MM.1S (cell line): Measurements from ENCODE around the gene CA10.

ENCODE experiments used
- DNase-seq: peaks from one replicate; pipeline ENCODE4 v3.0.0-alpha.2; 2015
- H2AFZ ChIP-seq: fragments of 300-600 bp; sonication (generic); 2 replicates; pipeline ENCODE4 v1.6.0; 2016; ENCODE audit warnings: antibody characterized with exemption, low read length
- H3F3A ChIP-seq: fragments of 300-600 bp; sonication (generic); 2 replicates; pipeline ENCODE4 v1.6.1; 2016; ENCODE audit warnings: mild to moderate bottlenecking, antibody characterized with exemption, low read length, moderate library complexity, mixed read lengths; ENCODE audit not compliant: insufficient read depth
- H3K27ac ChIP-seq: fragments of 300-600 bp; sonication (generic); 2 replicates; pipeline ENCODE4 v1.5.1; 2016; ENCODE audit warnings: mild to moderate bottlenecking, low read length
- H3K27me3 ChIP-seq: fragments of 300-600 bp; sonication (generic); replicated peaks from 2 replicates; pipeline ENCODE4 v1.6.0; 2016; ENCODE audit warnings: low read length; ENCODE audit not compliant: insufficient read depth
- H3K36me3 ChIP-seq: fragments of 300-600 bp; sonication (generic); replicated peaks from 2 replicates; pipeline ENCODE4 v1.6.1; 2016; ENCODE audit warnings: mild to moderate bottlenecking, low read length, mixed read lengths; ENCODE audit not compliant: insufficient read depth
- H3K4me1 ChIP-seq: fragments of 300-600 bp; sonication (generic); 2 replicates; pipeline ENCODE4 v1.6.1; 2016; ENCODE audit warnings: low read length, mixed read lengths
- H3K4me2 ChIP-seq: fragments of 300-600 bp; sonication (generic); 2 replicates; pipeline ENCODE4 v1.6.0; 2016; ENCODE audit warnings: low read depth, low read length
- H3K4me3 ChIP-seq: fragments of 300-600 bp; sonication (generic); 2 replicates; pipeline ENCODE4 v1.5.1; 2016; ENCODE audit warnings: low read length, mixed read lengths
- H3K79me2 ChIP-seq: fragments of 300-600 bp; sonication (generic); 2 replicates; pipeline ENCODE4 v1.6.1; 2016; ENCODE audit warnings: mixed run types, low read length, mixed read lengths
- H3K9ac ChIP-seq: fragments of 300-600 bp; sonication (generic); 2 replicates; pipeline ENCODE4 v1.6.1; 2016; ENCODE audit warnings: low read length, mixed read lengths
- H3K9me2 ChIP-seq: fragments of 300-600 bp; sonication (generic); replicated peaks from 2 replicates; pipeline ENCODE4 v1.6.1; 2016; ENCODE audit warnings: mild to moderate bottlenecking, low read length, mixed read lengths; ENCODE audit not compliant: insufficient read depth
- H3K9me3 ChIP-seq: fragments of 300-600 bp; sonication (generic); replicated peaks from 2 replicates; pipeline ENCODE4 v1.6.1; 2016; ENCODE audit warnings: mild to moderate bottlenecking, low read length, mixed read lengths; ENCODE audit not compliant: insufficient read depth
- H4K20me1 ChIP-seq: fragments of 300-600 bp; sonication (generic); 2 replicates; pipeline ENCODE4 v1.6.1; 2016; ENCODE audit warnings: mild to moderate bottlenecking, low read length, moderate library complexity, mixed read lengths; ENCODE audit not compliant: insufficient read depth
- CTCF ChIP-seq: fragments of 300-600 bp; sonication (generic); IDR thresholded peaks from 2 replicates; pipeline ENCODE4 v1.5.1; 2016; ENCODE audit warnings: antibody characterized with exemption, low read length, mixed read lengths
- EZH2 ChIP-seq: fragments of 300-600 bp; sonication (generic); optimal IDR thresholded peaks from 2 replicates; pipeline ENCODE3; 2017; ENCODE audit warnings: low read depth, mild to moderate bottlenecking, antibody characterized with exemption, low read length, mixed read lengths
- EZH2phosphoT487 ChIP-seq: fragments of 300-600 bp; sonication (generic); IDR thresholded peaks from 2 replicates; pipeline ENCODE4 v1.6.1; 2018; ENCODE audit warnings: antibody characterized with exemption, low read length

The CA10 gene

GRCh38 chr17:51778842-51779241, 379.7 kb downstream of the CA10 start:
- Histone ChIP-seq H3K27me3 (no peaks in the 10 kb centered on the region), H3K9me2 (no peaks in the 10 kb centered on the region), H3F3A (no peaks in the 10 kb centered on the region), H2AFZ (no peak overlapping the region), H3K36me3 (no peaks in the 10 kb centered on the region), H4K20me1 (no peaks in the 10 kb centered on the region), H3K79me2 (no peaks in the 10 kb centered on the region), H3K9me3 (no peaks in the 10 kb centered on the region), H3K4me3 (no peak overlapping the region), H3K27ac (no peak overlapping the region), H3K4me2 (no peak overlapping the region), H3K9ac (no peak overlapping the region), H3K4me1 (0 out of 2 replicates have a peak, but pooled peaks cover 3% of the 10 kb centered on the region)
- DNase-seq = no peak
- TF ChIP-seq EZH2 (no peak), CTCF (no peak), EZH2phosphoT487 (no peak)

- H3K4me3 ChIP-seq = no peak overlapping the region
- no peak overlapping the region for H2AFZ ChIP-seq
- H3K9ac ChIP-seq = no peak overlapping the region
- H3F3A ChIP-seq = no peaks in the 10 kb centered on the region
- DNase-seq = no peak
- peaks cover 17% of the 10 kb centered on the region for H3K4me1 ChIP-seq
- H3K36me3 ChIP-seq = no peaks in the 10 kb centered on the region
- no peaks in the 10 kb centered on the region for H3K9me3 ChIP-seq
- H3K27me3 ChIP-seq = no peaks in the 10 kb centered on the region
- no peaks in the 10 kb centered on the region for H3K9me2 ChIP-seq
- no peak overlapping the region for H3K27ac ChIP-seq
- 0 out of 2 replicates have a peak overlapping the region, but pooled peaks have one; percentile 2 for H3K4me2 ChIP-seq
- H4K20me1 ChIP-seq = no peaks in the 10 kb centered on the region
- no peaks in the 10 kb centered on the region for H3K79me2 ChIP-seq
- TF ChIP-seq EZH2phosphoT487 (no peak), CTCF (no peak), EZH2 (no peak)
Observed at GRCh38 chr17:51770027-51770759, 388.3 kb downstream of the CA10 start.

GRCh38 chr17:51769231-51769630, 389.3 kb downstream of the CA10 start:
- Histone ChIP-seq H3K4me3 (no peak overlapping the region), H3K9me3 (no peaks in the 10 kb centered on the region), H3K9ac (no peak overlapping the region), H3K27me3 (no peaks in the 10 kb centered on the region), H3K4me1 (peaks cover 17% of the 10 kb centered on the region), H3K36me3 (no peaks in the 10 kb centered on the region), H3K79me2 (no peaks in the 10 kb centered on the region), H4K20me1 (no peaks in the 10 kb centered on the region), H3K27ac (no peak overlapping the region), H3K9me2 (no peaks in the 10 kb centered on the region), H3K4me2 (no peak overlapping the region), H2AFZ (no peak overlapping the region), H3F3A (no peaks in the 10 kb centered on the region)
- TF ChIP-seq CTCF (no peak), EZH2 (no peak), EZH2phosphoT487 (no peak)
- DNase-seq = no peak
